GM21786 (cell line): Measurements from ENCODE around the gene EHBP1L1.

Experiments used
- ATAC-seq: cut with Tn5 transposase; IDR thresholded peaks from one replicate; pipeline ENCODE4 v1.9.1; 2021; ENCODE audit not compliant: unreplicated experiment

The EHBP1L1 gene

DNA sequence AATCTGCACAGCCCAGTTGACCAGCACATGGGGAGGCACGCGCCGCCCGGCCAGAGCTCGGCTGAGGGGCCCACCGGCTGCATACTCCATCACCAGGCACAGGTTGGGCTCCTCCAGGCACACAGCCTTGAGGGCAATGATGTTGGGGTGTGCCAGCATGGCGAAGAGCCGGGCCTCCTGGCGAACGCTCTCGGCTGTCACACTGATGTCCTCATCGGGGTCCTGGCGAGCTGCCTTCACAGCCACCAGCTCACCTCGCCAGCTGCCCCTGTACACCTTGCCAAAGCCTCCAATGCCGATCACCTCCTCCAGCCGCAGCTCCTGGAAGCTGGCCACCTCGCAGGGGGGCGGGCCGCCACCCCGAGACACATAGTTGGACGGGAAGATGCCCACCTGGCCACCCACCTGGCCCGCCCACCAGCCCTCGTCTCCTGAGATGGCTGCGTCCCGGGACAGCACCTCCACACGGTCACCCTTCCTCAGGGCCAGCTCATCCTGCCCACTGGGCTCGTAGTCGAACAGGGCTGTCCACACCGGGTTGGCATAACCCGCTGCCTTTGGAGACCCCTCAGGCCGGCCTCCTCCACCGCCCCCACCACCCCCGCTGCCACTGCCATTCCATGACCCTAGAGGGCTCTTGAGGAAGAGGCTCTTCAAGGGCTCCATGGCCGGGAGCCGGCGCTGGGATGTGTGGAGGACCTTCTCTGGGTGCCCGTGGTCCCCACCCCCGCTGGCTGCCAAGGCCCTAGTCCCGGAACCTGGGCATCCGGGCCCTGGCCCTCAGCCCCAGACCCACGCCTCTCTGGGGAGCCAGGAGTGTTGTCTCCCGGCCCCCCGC is 37.5 kb downstream of the EHBP1L1 start:
- ATAC-seq, result no peak

DNA sequence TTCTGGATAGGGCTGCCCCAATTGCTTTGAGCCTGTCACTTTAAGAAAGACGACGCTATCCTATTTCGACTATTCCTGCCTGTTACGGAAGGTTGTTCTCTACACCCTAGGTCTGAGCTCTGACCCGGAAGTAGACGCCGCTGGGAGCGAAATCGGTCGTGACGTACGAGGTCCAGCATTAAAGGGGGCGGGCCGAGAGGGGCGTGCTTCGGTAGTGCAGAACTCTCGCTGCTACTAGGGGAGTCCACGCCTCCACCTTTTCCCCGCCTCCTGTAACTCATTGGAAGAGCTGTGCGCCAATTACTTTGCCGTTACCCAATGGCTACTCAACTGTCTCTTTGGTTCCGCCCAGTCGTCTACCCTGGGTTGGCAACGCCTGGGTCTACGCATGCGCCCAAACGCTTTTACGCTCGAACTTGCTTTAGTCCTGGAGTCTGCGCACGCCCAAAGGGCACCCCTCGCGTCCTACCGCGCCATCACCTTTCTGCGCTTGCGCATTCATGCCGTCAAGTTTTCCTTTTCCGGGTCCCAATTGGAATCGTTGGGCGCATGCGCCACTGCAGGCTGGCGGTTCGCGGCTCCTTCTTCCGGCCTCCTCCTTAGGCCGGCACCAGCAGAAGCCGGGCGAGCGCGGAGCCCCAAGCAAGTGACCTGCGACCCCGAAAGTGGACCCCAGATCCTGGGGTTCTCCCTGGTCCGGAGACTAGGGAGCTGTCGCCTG is 39.5 kb downstream of the EHBP1L1 start, which contains the start of gene PCNX3:
Gene PCNX3, plus strand, starts transcription at position 548 of the 721 bp plus-strand sequence. CDS start 536 bp downstream, outside the sequence.
- peak; percentile 82 for ATAC-seq

DNA sequence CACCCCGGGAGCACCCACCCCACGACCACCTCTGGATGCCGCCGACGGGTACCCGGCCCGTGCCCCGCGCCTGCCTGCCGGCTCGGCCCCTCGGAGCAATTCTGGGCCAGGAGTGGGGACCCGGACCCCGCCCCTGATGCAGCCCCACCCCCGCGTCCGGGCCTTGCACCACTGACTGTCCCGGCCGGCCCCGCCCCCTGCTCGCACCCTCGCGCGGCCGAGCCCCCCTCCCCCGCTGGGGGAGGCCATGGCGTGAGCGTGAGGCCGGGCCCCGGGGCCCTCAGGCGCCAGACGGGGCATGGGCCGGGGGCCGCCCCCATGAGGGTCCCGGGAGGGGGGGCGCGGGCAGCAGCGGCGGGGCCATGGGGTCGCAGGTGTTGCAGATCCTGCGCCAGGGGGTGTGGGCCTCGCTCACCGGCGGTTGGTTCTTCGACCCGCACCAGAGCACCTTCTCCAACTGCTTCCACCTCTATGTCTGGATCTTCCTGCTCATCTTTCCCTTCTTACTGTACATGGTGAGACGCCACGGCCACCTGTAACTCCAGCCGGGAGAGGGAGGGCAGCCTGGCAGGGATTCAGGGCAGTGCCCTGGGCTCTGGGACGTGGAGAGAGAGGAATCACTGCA is 40.2 kb downstream of the EHBP1L1 start:
- ATAC-seq, result no peak

DNA sequence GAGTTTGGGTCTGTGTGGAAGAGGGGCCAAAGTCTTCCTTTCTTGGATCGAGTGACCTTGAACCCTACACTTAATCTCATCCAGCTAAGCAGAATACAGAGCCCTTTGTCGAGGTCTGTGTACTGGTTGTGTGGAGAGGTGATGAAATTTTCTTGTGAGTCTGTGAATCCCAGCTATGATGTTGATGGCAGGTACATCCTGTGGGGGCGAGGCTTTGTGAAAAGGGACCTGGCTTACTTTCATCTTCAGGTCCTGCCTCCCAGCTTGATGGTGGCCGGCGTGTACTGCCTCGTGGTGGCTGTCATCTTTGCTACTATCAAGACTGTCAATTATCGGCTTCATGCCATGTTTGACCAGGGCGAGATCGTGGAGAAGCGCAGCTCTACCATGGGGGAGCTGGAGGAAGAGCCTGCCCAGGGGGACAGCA is 40.7 kb downstream of the EHBP1L1 start:
- no peak for ATAC-seq

DNA sequence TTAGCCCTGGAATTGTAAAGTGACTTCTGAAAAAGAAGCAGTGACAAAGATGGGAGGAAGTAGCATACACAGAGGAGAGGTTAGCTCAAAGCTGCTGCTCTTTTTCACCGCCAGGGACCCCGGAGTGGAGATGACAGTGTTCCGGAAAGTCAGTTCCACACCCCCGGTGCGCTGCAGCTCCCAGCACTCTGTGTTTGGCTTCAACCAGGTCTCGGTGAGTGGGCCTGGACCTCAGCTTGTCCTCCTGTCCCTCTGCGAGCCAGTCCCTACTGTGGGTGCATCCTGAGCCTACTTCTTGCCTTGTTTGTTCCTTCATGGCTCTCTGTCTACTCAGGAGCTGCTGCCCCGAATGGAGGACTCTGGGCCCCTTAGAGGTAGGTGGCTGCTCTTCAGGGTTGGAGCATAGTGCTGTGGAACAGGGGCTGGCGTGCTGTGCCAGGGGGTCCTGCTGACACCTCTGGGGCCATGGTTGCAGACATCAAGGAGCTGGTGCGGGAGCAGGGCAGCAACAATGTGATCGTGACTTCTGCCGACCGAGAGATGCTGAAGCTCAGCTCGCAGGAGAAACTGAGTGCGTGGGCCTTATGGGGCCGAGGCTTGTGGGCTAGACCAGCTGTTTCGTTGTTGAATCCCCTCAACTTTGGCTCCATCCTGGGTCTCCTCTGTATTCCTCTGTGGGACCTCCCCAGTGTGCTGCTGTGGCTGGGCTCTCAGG is 41.4 kb downstream of the EHBP1L1 start:
- no peak for ATAC-seq

DNA sequence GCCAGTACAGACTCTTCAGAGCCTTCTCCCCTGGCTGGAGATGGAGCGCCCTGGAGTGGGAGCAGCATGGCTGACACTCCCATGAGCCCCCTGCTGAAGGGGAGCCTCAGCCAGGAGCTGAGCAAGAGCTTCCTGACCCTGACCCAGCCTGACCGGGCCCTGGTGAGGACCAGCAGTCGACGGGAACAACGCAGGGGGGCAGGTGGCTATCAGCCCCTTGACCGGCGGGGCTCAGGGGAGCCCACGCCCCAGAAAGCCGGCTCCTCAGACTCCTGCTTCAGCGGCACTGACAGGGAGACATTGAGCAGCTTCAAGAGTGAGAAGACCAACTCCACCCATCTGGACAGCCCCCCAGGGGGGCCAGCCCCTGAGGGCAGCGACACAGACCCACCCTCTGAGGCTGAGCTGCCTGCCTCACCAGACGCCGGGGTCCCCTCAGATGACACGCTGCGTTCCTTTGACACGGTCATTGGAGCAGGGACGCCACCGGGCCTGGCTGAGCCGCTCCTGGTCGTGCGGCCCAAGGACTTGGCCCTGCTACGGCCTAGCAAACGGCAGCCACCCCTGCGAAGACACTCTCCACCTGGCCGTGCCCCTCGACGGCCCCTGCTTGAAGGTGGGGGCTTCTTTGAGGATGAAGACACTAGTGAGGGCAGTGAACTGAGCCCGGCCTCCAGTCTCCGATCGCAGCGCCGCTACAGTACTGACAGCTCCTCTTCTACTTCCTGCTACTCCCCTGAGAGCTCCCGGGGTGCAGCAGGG is 42.3 kb downstream of the EHBP1L1 start:
- ATAC-seq, result no peak

DNA sequence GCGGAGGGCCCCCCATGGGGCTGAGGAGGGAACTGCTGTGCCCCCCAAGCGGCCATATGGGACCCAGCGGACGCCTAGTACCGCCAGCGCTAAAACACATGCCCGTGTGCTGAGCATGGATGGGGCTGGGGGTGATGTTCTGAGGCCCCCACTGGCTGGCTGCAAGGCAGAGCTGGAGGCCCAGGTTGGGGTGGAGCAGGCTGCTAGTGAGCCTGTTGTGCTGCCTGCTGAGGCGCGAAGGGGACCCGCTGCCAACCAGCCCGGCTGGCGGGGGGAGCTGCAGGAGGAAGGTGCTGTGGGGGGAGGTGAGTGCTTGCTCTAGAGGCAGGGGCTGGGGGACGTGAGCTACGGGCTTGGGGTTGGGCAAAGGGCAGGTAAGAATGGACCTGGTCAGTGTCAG is 42.9 kb downstream of the EHBP1L1 start:
- ATAC-seq, result no peak

DNA sequence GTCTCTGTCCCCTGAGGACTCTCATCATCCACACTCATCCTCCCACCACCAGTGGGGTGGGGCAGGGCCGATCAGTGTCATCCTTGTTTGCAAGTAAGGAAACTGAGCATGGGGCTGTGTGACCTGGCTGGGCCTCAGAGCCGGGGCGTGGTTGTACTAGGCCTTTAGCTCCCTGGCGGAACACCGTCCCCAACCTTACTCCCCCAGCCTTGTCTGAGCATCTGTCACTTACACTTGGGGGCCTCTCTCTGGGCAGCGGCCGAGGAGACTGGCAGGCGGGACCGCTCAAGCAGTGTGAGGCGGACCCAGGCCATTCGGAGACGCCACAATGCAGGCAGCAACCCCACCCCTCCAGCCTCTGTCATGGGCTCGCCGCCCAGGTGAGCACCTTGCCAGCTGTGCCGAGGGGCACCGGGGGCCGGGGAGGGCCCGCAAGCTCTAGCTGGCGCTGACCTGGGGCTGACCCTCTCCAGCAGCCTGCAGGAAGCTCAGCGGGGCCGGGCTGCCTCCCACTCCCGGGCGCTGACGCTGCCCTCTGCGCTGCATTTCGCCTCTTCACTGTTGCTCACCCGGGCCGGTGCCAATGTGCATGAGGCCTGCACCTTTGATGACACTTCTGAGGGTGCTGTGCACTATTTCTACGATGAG is 43.6 kb downstream of the EHBP1L1 start:
- ATAC-seq, result no peak

DNA sequence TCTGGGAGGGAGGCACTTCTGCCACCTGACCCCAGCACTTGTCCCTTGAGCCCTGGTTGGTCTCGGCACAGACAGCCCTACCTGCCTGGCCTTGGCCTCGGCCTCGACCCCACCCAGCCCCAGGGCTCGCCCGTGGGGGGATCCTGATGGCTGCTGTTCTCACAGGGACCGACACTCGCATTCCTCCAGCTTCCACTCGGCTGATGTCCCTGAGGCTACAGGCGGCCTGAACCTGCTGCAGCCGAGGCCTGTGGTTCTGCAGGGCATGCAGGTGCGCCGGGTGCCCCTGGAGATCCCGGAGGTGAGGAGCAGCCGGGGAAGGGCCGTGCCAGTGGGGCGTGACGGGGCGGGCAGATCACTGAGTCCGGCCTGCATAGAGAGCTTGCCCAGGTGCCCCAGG is 44.8 kb downstream of the EHBP1L1 start:
- ATAC-seq, result no peak

DNA sequence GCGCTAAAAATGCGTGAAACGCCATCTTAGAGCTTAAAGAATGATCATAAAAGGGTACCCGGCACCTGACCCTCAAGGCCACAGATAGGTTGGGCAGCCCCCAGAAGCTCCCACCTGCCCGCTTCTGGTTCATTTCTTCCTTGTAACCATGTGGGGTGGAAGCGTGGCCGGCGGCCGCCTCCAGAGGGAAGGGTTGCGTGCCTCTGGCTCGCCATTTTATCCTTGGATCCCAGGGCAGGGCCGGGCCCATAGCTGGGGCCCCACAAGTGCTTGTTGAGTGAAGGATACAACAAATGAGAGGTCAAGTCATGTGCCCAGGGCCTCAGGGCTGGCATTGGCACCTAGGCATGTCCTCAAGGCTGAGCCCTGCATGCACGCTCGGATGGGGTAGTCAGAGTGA is 45.6 kb downstream of the EHBP1L1 start:
- ATAC-seq, result no peak

GRCh38 chr11:65622011-65622410 is 46.2 kb downstream of the EHBP1L1 start:
- no peak for ATAC-seq

GRCh38 chr11:65623177-65623576 is 47.3 kb downstream of the EHBP1L1 start:
- ATAC-seq, result no peak

DNA sequence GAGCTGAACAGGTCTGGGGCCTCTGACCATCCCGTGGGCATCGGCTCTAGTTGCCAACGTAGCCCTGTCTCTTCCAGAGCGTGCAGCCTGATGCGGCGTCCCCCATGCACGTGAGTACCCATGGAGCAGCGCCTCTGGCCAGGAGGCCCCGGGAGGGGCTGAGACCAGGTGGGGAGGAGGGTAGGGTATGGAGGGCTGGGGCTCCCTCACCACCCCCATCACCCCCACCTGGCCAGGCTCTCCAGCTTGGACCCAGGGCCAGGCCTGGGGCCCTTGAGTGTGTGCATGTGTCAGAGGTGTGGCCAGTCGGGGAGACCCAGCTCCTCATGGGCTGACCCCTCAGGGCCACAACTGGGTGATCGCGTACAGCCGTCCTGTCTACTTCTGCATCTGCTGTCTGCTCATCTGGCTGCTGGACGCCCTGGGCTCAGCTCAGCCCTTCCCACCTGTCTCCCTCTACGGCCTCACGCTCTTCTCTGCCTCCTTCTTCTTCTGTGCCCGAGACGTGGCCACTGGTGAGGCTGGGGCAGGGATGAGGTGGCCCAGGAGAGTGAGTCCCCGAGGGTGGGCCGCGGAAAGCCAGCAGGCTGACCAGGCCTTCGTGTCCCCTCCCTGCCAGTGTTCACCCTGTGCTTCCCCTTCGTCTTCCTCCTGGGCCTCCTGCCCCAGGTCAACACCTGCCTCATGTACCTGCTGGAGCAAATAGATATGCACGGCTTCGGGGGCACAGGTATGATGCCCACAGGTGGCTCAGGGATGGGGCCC is 48.2 kb downstream of the EHBP1L1 start:
- no peak for ATAC-seq

GRCh38 chr11:65624931-65625627 is 49.2 kb downstream of the EHBP1L1 start:
- no peak for ATAC-seq

GRCh38 chr11:65625628-65626342 is 49.9 kb downstream of the EHBP1L1 start:
- ATAC-seq, result no peak

DNA sequence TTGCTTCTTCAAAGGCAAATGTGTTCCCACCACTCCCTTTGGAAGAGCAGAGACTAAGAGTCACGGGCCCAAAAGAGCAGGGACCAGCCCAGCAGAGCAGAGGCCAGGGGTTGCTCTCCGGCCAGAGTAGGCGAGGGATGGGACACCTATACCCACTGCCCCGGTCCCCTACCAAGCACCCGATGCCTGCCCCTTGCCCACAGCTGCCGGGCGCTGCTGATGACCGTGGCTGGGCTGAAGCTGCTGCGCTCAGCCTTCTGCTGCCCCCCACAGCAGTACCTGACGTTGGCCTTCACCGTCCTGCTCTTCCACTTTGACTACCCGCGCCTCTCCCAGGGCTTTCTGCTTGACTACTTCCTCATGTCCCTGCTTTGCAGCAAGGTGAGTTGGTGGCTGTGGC is 51.3 kb downstream of the EHBP1L1 start:
- no peak for ATAC-seq

- ATAC-seq, result no peak
These were observed 53.7 kb downstream of the EHBP1L1 start for GRCh38 chr11:65629579-65629978.

- no peak for ATAC-seq
These were observed 54.4 kb downstream of the EHBP1L1 start for GRCh38 chr11:65630215-65630614.
